K562 (cell line): Measurements from ENCODE around the gene ZNF438. TPM values are rescaled to one million over a fixed set of nuclear protein-coding genes. Genes with fewer than 3 reads are reported as not detected.

Source experiments
- CC2D1A ChIP-seq: fragments of 450-650 bp; IDR thresholded peaks from 2 replicates; pipeline ENCODE4 v1.6.1; 2017; ENCODE audit warnings: mild to moderate bottlenecking
- CREB1 ChIP-seq, 2 experiments: sonication (generic) in 1 of 2; formaldehyde crosslinking in 1 of 2; IDR thresholded peaks; 2 replicates each; pipeline versions ENCODE4 v1.6.1 to v1.8.0; 2012 to 2022; ENCODE audit warnings: inconsistent platforms in 1 of 2, mild to moderate bottlenecking in 1 of 2, missing genetic modification reagents in 1 of 2, moderate library complexity in 1 of 2
- HIVEP1 ChIP-seq: fragments of 250-450 bp; sonication (Bioruptor Pico); IDR thresholded peaks from 2 replicates; pipeline ENCODE4 v1.4.0; 2020; ENCODE audit warnings: mild to moderate bottlenecking
- L3MBTL2 ChIP-seq: fragments of 450-650 bp; IDR thresholded peaks from 2 replicates; pipeline ENCODE4 v1.6.1; 2016; ENCODE audit warnings: mild to moderate bottlenecking, moderate library complexity
- LCOR ChIP-seq: sonication (generic); formaldehyde crosslinking; IDR thresholded peaks from 2 replicates; pipeline ENCODE4 v1.8.0; 2022; ENCODE audit warnings: mild to moderate bottlenecking, missing genetic modification reagents
- NR2C1 ChIP-seq, 2 experiments: fragments of 450-650 bp; IDR thresholded peaks; 2 replicates each; pipeline ENCODE4 v1.6.1; 2017; ENCODE audit warnings: mild to moderate bottlenecking in 2 of 2, antibody characterized with exemption in 1 of 2, inconsistent platforms in 1 of 2, missing compliant biosample characterization in 1 of 2, missing genetic modification characterization in 1 of 2
- PML ChIP-seq: IDR thresholded peaks from 2 replicates; pipeline ENCODE4 v1.6.1; 2012; ENCODE audit warnings: low read length, inconsistent platforms
- POLR2AphosphoS5 ChIP-seq: IDR thresholded peaks from 2 replicates; pipeline ENCODE4 v1.6.1; 2011; ENCODE audit warnings: mild to moderate bottlenecking, low read depth, low read length, moderate library complexity; ENCODE audit not compliant: control insufficient read depth, insufficient read depth
- RFX5 ChIP-seq: IDR thresholded peaks from 2 replicates; pipeline ENCODE4 v1.6.1; 2011; ENCODE audit warnings: low read depth, mild to moderate bottlenecking, improper control_type of control experiment, low read length
- RUNX1 ChIP-seq: sonication (generic); IDR thresholded peaks from 2 replicates; pipeline ENCODE4 v1.6.1; 2016; ENCODE audit warnings: antibody characterized with exemption, low read depth
- SIN3A ChIP-seq, 2 experiments: fragments of 150-350 bp in 1 of 2; IDR thresholded peaks; 2 replicates each; pipeline ENCODE4 v1.6.1; 2011 to 2016; ENCODE audit warnings: borderline replicate concordance in 2 of 2, low read depth in 2 of 2, low read length in 2 of 2, mild to moderate bottlenecking in 2 of 2, moderate library complexity in 2 of 2; ENCODE audit not compliant: control insufficient read depth in 1 of 2
- SMARCA4 ChIP-seq: fragments of 450-650 bp; IDR thresholded peaks from 2 replicates; pipeline ENCODE4 v1.6.1; 2016
- TEAD1 ChIP-seq, 2 experiments: fragments of 450-650 bp in 1 of 2; sonication (generic) in 1 of 2; formaldehyde crosslinking; IDR thresholded peaks; 2 replicates each; pipeline versions ENCODE4 v1.4.0 to v1.8.0; 2020 to 2022; ENCODE audit warnings: mild to moderate bottlenecking in 2 of 2, missing genetic modification reagents in 1 of 2
- TRIM24 ChIP-seq, 2 experiments: fragments of 450-650 bp; IDR thresholded peaks; 2 replicates each; pipeline ENCODE4 v1.6.1; 2016
- TSC22D4 ChIP-seq: fragments of 450-650 bp; IDR thresholded peaks from 2 replicates; pipeline ENCODE4 v1.6.1; 2016; ENCODE audit warnings: missing genetic modification characterization, missing biosample characterization, control low read depth
- ZNF583 ChIP-seq: fragments of 250-450 bp; sonication (Bioruptor Pico); IDR thresholded peaks from 2 replicates; pipeline ENCODE4 v1.4.0; 2020
- ZNF764 ChIP-seq: fragments of 250-450 bp; sonication (Bioruptor Pico); IDR thresholded peaks from 2 replicates; pipeline ENCODE4 v1.4.0; 2020; ENCODE audit warnings: low read depth, mild to moderate bottlenecking, moderate library complexity
- polyA plus RNA-seq, 8 experiments: library from polyadenylated mRNA; depleted of rRNA in 4 of 8; stranded (reverse) in 5 of 8; unstranded in 3 of 8; fragments of >200 nt; fragmentation: Nextera tagmentation in 2 of 8; fragmentation: Illumina TruSeq in 1 of 8; extraction: Ambion mirVana in 2 of 8; extraction: Trizol in 1 of 8; gene quantifications; 2 replicates each; pipeline versions ENCODE4 v1.2.1 to v1.2.3, GENCODE V29; 2011 to 2014; ENCODE audit warnings: inconsistent platforms in 1 of 8, missing spikeins in 1 of 8
- total RNA-seq, 7 experiments: library from RNA; depleted of rRNA in 6 of 7; stranded (reverse); fragments of >200 nt in 6 of 7; fragmentation: Illumina TruSeq in 2 of 7; extraction: Trizol in 2 of 7; gene quantifications; 2 replicates each; pipeline versions ENCODE4 v1.2.1 to v1.2.3, GENCODE V29; 2011 to 2021; ENCODE audit warnings: low replicate concordance in 1 of 7
- TF ChIP-seq, protein P1 (sequence below): fragments of 250-450 bp; sonication (Bioruptor Pico); IDR thresholded peaks from 2 replicates; pipeline ENCODE4 v1.8.0; 2021; ENCODE audit warnings: moderate library complexity, mild to moderate bottlenecking, inconsistent platforms
- TF ChIP-seq, protein P2 (sequence below), 2 experiments: IDR thresholded peaks; 2 replicates each; pipeline ENCODE4 v1.6.1; 2012; ENCODE audit warnings: improper control_type of control experiment in 2 of 2, low read depth in 2 of 2, low read length in 2 of 2, borderline replicate concordance in 1 of 2
- TF ChIP-seq, protein P3 (sequence below): fragments of 250-450 bp; sonication (Bioruptor Pico); IDR thresholded peaks from 2 replicates; pipeline ENCODE4 v1.8.0; 2021; ENCODE audit warnings: borderline replicate concordance, mild to moderate bottlenecking, moderate library complexity; ENCODE audit not compliant: poor library complexity, severe bottlenecking
- TF ChIP-seq, protein P4 (sequence below): fragments of 450-650 bp; IDR thresholded peaks from 2 replicates; pipeline ENCODE4 v1.6.1; 2017; ENCODE audit warnings: antibody characterized with exemption
- TF ChIP-seq, protein P5 (sequence below): sonication (generic); formaldehyde crosslinking; IDR thresholded peaks from 2 replicates; pipeline ENCODE4 v1.8.1; 2023; ENCODE audit warnings: mild to moderate bottlenecking, missing genetic modification reagents, moderate library complexity

Gene ZNF438
- total and polyA plus RNA-seq, 9 of the 15 experiments (the other 6 are each of a cell fraction or from before 2014, with no cell fraction given), result 0.45 to 1.5 (median 0.91) TPM

DNA sequence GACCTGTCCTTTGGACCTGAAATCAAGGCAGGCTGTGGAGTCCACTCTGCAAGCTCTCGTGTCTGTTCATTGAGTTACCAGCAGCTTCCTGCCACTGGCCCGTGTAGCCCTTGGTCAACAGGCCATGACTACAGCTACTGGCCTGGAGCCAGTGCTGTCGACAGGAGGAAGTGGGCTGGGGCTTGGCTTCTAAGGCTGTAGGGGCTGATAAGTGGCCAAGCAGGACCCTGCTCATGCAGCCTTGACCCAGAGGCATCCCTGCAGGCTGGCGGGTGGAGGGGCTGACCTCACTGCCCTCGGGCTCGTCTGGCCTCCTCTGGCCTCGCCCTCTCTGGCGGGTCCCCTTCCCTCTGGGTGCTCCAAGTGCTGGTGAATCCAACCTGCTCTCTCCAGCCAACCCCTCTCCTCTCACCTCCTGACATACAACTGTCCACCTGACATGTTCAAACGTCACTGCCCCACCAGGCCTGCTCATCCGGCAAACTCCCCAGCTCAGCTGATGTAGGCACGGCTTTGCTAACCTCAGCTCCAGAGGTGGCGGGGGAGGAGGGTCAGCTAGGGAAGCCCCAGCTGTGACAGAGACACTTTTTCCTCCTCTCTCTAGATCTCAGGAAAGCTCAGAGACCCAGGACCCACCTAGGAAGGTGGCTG is 213.5 kb downstream of the ZNF438 start (continued):
- TF ChIP-seq, protein P1, sequence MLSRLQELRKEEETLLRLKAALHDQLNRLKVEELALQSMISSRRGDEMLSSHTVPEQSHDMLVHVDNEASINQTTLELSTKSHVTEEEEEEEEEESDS (CRISPR knock-in tag), result no peak
- no peak for TF ChIP-seq CC2D1A
- TF ChIP-seq LCOR (CRISPR knock-in tag), result no peak
- TF ChIP-seq, protein P2, sequence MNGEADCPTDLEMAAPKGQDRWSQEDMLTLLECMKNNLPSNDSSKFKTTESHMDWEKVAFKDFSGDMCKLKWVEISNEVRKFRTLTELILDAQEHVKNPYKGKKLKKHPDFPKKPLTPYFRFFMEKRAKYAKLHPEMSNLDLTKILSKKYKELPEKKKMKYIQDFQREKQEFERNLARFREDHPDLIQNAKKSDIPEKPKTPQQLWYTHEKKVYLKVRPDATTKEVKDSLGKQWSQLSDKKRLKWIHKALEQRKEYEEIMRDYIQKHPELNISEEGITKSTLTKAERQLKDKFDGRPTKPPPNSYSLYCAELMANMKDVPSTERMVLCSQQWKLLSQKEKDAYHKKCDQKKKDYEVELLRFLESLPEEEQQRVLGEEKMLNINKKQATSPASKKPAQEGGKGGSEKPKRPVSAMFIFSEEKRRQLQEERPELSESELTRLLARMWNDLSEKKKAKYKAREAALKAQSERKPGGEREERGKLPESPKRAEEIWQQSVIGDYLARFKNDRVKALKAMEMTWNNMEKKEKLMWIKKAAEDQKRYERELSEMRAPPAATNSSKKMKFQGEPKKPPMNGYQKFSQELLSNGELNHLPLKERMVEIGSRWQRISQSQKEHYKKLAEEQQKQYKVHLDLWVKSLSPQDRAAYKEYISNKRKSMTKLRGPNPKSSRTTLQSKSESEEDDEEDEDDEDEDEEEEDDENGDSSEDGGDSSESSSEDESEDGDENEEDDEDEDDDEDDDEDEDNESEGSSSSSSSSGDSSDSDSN (IDR thresholded peaks at IDR 0.05; ENCODE audit: borderline replicate concordance in 1 of 2, low read depth in 2 of 2, low read length in 2 of 2), result 0 out of 4 replicates have a peak, but pooled peaks of 1 of the 2 experiments have one; percentile 43
- TF ChIP-seq SIN3A (IDR thresholded peaks at IDR 0.05; ENCODE audit: borderline replicate concordance in 2 of 2, control insufficient read depth in 1 of 2, low read depth in 2 of 2, low read length in 2 of 2), result no peak
- TF ChIP-seq TEAD1 (CRISPR knock-in tag; IDR thresholded peaks at IDR 0.05), result peak in 1 of 2 experiments; percentile 52; a peak in 1 of 4 replicates
- TF ChIP-seq, protein P3, sequence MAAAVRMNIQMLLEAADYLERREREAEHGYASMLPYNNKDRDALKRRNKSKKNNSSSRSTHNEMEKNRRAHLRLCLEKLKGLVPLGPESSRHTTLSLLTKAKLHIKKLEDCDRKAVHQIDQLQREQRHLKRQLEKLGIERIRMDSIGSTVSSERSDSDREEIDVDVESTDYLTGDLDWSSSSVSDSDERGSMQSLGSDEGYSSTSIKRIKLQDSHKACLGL (CRISPR knock-in tag), result no peak
- TF ChIP-seq ZNF583 (CRISPR knock-in tag), result no peak
- TF ChIP-seq HIVEP1 (CRISPR knock-in tag), result 0 out of 2 replicates have a peak, but pooled peaks have one; percentile 22
- TF ChIP-seq, protein P4, sequence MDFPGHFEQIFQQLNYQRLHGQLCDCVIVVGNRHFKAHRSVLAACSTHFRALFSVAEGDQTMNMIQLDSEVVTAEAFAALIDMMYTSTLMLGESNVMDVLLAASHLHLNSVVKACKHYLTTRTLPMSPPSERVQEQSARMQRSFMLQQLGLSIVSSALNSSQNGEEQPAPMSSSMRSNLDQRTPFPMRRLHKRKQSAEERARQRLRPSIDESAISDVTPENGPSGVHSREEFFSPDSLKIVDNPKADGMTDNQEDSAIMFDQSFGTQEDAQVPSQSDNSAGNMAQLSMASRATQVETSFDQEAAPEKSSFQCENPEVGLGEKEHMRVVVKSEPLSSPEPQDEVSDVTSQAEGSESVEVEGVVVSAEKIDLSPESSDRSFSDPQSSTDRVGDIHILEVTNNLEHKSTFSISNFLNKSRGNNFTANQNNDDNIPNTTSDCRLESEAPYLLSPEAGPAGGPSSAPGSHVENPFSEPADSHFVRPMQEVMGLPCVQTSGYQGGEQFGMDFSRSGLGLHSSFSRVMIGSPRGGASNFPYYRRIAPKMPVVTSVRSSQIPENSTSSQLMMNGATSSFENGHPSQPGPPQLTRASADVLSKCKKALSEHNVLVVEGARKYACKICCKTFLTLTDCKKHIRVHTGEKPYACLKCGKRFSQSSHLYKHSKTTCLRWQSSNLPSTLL, result no peak
- peak; percentile 35; the same call in 1 of the 2 replicates for TF ChIP-seq SMARCA4
- TF ChIP-seq ZNF764 (CRISPR knock-in tag), result no peak
- TF ChIP-seq POLR2AphosphoS5, result no peak
- no peak for TF ChIP-seq NR2C1 (IDR thresholded peaks at IDR 0.05)
- TF ChIP-seq NR2C1 (tag; IDR thresholded peaks at IDR 0.05), result peak; percentile 40; the same call in 1 of the 2 replicates
- no peak for TF ChIP-seq TRIM24 (IDR thresholded peaks at IDR 0.05)
- peak; percentile 56; the same call in 1 of the 2 replicates for TF ChIP-seq PML
- TF ChIP-seq RFX5, result no peak
- peak; percentile 16; the same call in 1 of the 2 replicates for TF ChIP-seq L3MBTL2
- no peak for TF ChIP-seq TSC22D4
- TF ChIP-seq CREB1 (IDR thresholded peaks at IDR 0.05), result 0 out of 2 replicates have a peak, but pooled peaks have one; percentile 12
- TF ChIP-seq CREB1 (CRISPR knock-in tag; IDR thresholded peaks at IDR 0.05), result no peak
- TF ChIP-seq, protein P5, sequence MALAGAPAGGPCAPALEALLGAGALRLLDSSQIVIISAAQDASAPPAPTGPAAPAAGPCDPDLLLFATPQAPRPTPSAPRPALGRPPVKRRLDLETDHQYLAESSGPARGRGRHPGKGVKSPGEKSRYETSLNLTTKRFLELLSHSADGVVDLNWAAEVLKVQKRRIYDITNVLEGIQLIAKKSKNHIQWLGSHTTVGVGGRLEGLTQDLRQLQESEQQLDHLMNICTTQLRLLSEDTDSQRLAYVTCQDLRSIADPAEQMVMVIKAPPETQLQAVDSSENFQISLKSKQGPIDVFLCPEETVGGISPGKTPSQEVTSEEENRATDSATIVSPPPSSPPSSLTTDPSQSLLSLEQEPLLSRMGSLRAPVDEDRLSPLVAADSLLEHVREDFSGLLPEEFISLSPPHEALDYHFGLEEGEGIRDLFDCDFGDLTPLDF (CRISPR knock-in tag), result no peak
- TF ChIP-seq RUNX1, result 0 out of 2 replicates have a peak, but pooled peaks have one; percentile 39
